Measurements from ENCODE around the gene RAB9A. TPM values are rescaled to one million over a fixed set of nuclear protein-coding genes. Genes with fewer than 3 reads are reported as not detected.

RAB9A gene
- total RNA-seq, 1 donor from 2014 or later = 11.2 TPM

- Mint-ChIP-seq H3K4me3 (ENCODE audit: unreplicated experiment) (no peak overlapping the region), H3K9me3 (ENCODE audit: unreplicated experiment) (no peaks in the 10 kb centered on the region)
- no peak for TF ChIP-seq CTCF (IDR thresholded peaks at IDR 0.05; ENCODE audit: unreplicated experiment)
Observed at GRCh38 chrX:13654116-13654515, 34.8 kb upstream of the RAB9A start.

GRCh38 chrX:13655674-13656073 is 33.3 kb upstream of the RAB9A start:
- Mint-ChIP-seq H3K27ac (ENCODE audit: unreplicated experiment) (no peak overlapping the region), H3K4me3 (ENCODE audit: unreplicated experiment) (no peak overlapping the region), H3K9me3 (ENCODE audit: unreplicated experiment) (no peaks in the 10 kb centered on the region), H3K36me3 (ENCODE audit: low read depth, unreplicated experiment) (no peaks in the 10 kb centered on the region), H3K4me1 (ENCODE audit: unreplicated experiment) (no peaks in the 10 kb centered on the region), H3K27me3 (ENCODE audit: unreplicated experiment) (no peaks in the 10 kb centered on the region)
- DNase-seq (ENCODE audit: low spot score) = no peak
- TF ChIP-seq CTCF (IDR thresholded peaks at IDR 0.05; ENCODE audit: unreplicated experiment) = no peak

More at GRCh38 chrX:13654116-13654515, 34.8 kb upstream of the RAB9A start:
- Mint-ChIP-seq H3K4me1 (ENCODE audit: unreplicated experiment) (no peaks in the 10 kb centered on the region), H3K27ac (ENCODE audit: unreplicated experiment) (no peak overlapping the region), H3K27me3 (ENCODE audit: unreplicated experiment) (no peaks in the 10 kb centered on the region), H3K36me3 (ENCODE audit: low read depth, unreplicated experiment) (no peaks in the 10 kb centered on the region)
- no peak for DNase-seq (ENCODE audit: low spot score)

GRCh38 chrX:13658602-13659001 is 30.3 kb upstream of the RAB9A start:
- no peaks in the 10 kb centered on the region for H3K9me3 Mint-ChIP-seq (ENCODE audit: unreplicated experiment)
- H3K27ac Mint-ChIP-seq (ENCODE audit: unreplicated experiment) = no peak overlapping the region
- no peaks in the 10 kb centered on the region for H3K36me3 Mint-ChIP-seq (ENCODE audit: low read depth, unreplicated experiment)
- no peak for DNase-seq (ENCODE audit: low spot score)
- H3K4me1 Mint-ChIP-seq (ENCODE audit: unreplicated experiment) = no peaks in the 10 kb centered on the region
- peak; percentile 62 for TF ChIP-seq CTCF (IDR thresholded peaks at IDR 0.05; ENCODE audit: unreplicated experiment)
- H3K4me3 Mint-ChIP-seq (ENCODE audit: unreplicated experiment) = no peak overlapping the region
- no peaks in the 10 kb centered on the region for H3K27me3 Mint-ChIP-seq (ENCODE audit: unreplicated experiment)

GRCh38 chrX:13659063-13659462 is 29.9 kb upstream of the RAB9A start:
- Mint-ChIP-seq H3K27me3 (ENCODE audit: unreplicated experiment) (no peaks in the 10 kb centered on the region), H3K27ac (ENCODE audit: unreplicated experiment) (no peak overlapping the region), H3K36me3 (ENCODE audit: low read depth, unreplicated experiment) (no peaks in the 10 kb centered on the region), H3K9me3 (ENCODE audit: unreplicated experiment) (no peaks in the 10 kb centered on the region), H3K4me1 (ENCODE audit: unreplicated experiment) (no peaks in the 10 kb centered on the region), H3K4me3 (ENCODE audit: unreplicated experiment) (no peak overlapping the region)
- no peak for DNase-seq (ENCODE audit: low spot score)
- no peak for TF ChIP-seq CTCF (IDR thresholded peaks at IDR 0.05; ENCODE audit: unreplicated experiment)

- Mint-ChIP-seq H3K9me3 (ENCODE audit: unreplicated experiment) (no peaks in the 10 kb centered on the region), H3K27ac (ENCODE audit: unreplicated experiment) (no peak overlapping the region), H3K4me1 (ENCODE audit: unreplicated experiment) (no peaks in the 10 kb centered on the region), H3K36me3 (ENCODE audit: low read depth, unreplicated experiment) (no peaks in the 10 kb centered on the region), H3K27me3 (ENCODE audit: unreplicated experiment) (peaks cover 1% of the 10 kb centered on the region), H3K4me3 (ENCODE audit: unreplicated experiment) (no peak overlapping the region)
- DNase-seq (ENCODE audit: low spot score) = no peak
- TF ChIP-seq CTCF (IDR thresholded peaks at IDR 0.05; ENCODE audit: unreplicated experiment) = no peak
Observed at GRCh38 chrX:13661735-13662288, 27.1 kb upstream of the RAB9A start.

Data from endothelial cell (in vitro differentiated cells).